ENCODE results near the gene GINS1.
"Not testable (repeated sequence)": the region's sequence is repeated elsewhere in the genome, so short reads cannot be mapped to it uniquely, and the experiment has no call there.

The GINS1 gene

DNA sequence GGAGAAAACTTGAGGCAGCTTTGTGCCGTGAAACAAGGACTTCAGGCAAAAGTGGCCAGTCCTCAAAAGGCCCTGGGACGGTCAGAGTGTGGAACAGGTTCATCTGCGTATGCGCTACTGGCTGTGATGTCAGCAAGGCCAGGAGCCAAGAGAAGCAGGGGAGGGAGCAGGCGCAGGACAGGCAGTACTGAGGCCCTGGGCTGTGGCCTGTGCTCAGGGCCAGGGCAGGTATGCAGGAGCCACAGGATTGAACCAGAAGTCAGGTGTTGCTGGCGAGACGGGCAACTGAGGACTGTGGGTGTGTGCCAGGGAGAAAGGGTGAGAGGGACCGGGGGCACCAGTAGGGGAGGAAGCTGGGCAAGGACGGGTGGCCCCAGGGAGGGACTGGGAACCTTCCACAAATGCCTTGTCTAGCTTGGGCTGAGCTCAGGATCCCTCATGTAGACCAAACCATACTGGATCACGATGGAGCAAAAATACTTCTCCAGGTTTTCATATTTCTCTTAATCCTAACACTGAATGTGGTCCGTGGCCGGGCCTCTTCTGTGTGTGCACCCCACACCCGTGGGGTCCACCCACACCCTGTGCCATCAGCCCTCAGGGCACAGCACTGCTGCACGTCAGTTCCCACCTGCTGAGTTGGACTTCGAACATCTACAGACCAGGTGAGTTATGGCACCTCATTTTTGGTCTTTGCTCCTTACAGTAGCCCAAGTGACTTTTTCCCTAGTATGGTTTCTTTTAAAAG, 46.9 kb downstream of the GINS1 start:
- no peak for DNase-seq (ENCODE audit: low read depth)

DNA sequence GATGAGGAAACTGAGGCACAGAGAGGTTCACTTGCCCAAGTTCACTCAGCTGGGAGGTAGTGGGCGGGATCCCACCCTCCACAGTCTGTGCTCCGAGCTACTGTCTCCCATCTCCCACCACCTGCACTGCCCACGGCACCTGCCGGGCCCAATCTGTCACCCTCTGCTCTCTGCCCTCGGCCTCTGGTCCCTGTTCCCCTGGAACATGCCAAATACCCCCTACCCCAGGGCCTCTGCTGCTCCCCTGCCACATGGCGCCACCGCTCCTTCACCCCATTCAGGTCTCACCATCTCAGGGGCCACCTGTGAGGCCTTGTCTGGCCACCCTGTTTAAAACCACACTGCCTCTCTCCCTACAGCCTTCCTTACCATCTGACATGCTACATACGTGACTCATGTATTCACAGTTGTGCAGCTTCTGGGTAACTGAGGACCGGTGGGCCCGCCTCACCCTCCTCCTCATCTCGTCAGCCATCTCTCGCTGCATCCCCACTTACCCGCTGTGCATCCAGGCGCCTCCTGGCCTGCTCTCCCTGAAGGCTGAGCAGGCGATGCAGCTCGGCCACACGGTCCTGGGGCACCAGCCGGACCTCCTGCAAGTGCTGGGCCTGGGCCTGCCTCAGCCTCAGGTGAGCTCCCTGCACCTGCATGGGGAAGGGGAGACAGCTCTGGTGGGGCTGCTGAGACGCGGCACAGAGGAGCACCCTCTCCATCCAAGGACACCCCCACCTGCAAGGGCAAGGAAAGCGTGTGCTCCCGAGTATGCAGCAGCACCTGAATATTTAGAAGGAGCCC, 50.6 kb downstream of the GINS1 start:
- DNase-seq (ENCODE audit: low read depth), result no peak

DNA sequence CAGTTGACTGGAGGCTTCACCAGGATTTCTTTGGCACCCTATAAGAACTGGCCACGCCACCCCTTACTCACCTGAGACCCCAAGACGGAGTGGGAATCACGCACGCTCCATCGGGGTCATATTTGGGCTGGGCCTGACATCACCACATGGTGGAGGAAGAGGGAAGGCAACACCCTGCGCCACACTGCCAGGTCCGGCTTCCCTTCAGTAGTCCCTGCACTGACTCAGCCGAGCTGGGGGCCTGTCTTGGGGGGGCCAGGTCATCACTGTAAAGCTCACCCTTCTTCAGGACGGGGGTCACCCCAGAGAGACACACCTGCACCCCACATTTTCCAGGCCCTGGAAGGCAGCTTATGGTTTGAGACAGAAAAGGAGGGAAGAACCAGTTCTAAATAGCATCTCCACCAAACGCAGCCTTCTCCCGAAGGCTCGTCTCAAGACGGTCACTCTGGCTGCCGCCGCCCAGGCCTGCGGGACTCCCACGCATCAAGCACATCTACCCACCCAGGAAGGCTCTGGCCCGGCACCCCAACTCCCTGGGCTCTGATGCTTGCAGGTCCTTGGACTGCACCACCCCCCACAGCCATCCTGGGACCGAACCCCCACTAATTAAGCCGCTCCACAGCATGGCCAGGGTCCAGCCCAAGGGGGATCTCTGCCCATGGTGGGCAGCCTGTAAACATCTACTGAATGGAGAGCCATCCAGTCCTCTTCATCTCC, 51.8 kb downstream of the GINS1 start:
- no peak for DNase-seq (ENCODE audit: low read depth)

DNA sequence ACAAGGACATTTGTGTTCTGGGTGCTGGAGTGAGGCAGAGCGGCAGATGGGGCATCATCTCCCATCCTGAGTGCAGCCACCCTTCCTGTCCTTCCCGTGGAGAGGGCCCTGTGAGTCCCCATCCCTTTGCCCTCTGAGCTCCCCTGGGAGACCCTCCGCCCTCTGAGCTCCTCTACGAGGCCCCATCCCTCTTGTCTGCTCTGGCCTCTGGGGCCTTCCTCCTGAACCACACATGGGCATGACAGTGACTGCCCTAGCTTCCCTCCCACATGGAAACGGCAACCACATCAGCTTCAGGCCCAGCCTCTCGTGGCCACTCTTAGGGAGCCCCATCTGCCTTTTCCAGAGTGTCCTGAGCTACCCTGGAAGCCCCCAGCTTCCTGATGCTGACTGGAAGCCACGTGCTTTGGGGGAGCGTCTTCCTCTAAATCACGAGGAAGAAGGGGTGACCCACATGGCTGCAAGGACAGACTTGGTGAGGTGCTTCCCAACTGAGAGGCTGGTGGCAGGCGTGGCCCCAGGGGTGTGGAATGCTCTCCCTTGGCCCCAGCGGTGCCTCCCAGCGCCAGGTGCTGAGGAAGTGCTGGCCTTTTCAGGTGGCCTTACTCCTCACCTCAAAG, 52.6 kb downstream of the GINS1 start:
- no peak for DNase-seq (ENCODE audit: low read depth)

- no peak for DNase-seq (ENCODE audit: low read depth)
Observed at GRCh38 chr20:25460566-25461280, 53.2 kb downstream of the GINS1 start.

DNA sequence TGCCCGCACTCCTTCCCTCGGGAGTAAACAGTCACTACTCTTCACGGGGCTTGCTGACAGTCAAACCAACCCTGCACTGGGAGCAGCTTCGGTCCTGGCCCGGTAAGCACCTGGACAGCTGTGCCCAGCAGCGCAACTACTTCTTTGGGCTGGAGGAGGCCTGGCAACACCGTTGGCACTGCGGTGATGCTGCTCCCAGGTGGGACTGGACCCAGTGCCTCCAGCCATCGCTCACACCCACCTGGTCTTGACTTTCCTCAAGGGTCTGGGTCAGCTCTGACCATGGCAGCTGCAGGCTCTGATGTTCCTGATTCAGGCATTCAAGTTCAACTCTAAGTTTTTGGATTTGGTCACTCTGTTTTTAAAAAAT, 53.8 kb downstream of the GINS1 start:
- no peak for DNase-seq (ENCODE audit: low read depth)

- DNase-seq (ENCODE audit: low read depth), result no peak
Observed at GRCh38 chr20:25461786-25462545, 54.5 kb downstream of the GINS1 start.

- no peak for DNase-seq (ENCODE audit: low read depth)
Observed at GRCh38 chr20:25464501-25465242, 57.2 kb downstream of the GINS1 start.

DNA sequence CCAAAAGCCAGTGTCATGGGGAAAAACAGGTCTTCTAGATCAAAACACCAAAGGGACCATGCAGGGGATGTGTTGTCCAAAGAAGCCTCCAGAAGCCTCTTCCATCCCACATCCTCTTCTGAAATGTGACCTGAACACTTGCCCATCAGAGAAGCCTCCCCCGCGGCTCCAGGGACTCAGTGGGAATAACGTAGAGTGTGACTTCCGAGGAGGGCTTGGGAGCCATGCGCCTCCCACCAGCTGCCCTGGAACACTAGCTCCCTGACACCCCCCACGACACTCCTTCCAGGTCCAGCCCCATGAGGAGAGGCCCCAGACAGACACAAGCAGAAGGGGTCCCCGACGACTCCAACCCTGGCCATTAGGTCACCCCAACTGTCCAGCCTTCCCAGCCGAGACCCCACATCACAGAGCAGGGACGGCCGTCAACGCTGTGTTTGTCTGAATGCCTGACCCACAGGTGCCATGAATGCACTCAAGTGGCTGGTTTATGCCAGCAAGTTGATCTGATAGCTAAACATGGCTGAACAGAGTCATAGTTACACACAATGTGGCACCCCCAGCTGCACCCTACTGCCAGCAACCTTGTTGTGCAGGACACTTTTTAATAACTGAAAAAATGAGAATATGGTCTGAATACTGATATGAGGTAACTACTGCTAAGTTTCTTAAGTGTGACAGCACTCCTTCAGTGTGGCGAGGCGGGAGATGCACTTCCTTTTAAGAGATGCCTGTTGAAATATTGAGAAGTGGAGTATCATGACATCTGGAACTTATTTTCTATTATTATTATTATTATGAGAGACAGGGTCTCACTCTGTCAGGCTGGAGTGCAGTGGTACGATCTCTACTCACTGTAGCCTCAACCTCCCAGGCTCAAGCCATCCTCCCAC, 58.0 kb downstream of the GINS1 start:
- DNase-seq (ENCODE audit: low read depth), result no peak

- no peak for DNase-seq (ENCODE audit: low read depth)
Observed at GRCh38 chr20:25466846-25467245, 59.4 kb downstream of the GINS1 start.

DNA sequence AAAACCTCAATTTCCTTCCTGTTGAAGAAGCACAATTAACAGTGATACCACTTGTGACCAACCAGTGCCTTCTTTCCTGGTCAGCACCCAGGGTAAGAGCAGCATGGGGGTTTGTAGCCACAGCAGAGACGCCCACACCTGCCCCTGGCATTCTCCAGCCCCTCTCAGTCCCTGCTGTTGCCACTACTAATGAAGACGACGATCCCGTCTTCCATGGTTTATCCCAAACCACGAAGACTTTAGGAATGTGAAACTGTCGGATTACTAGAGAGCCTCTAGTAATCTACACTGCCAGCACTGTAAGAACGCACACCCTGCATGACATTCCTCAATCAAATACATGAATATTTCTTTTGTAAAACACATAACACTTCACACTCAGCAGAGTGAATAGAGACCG, 60.0 kb downstream of the GINS1 start:
- no peak for DNase-seq (ENCODE audit: low read depth)

GRCh38 chr20:25468126-25469075, 60.9 kb downstream of the GINS1 start:
- DNase-seq (ENCODE audit: low read depth), result no peak

DNA sequence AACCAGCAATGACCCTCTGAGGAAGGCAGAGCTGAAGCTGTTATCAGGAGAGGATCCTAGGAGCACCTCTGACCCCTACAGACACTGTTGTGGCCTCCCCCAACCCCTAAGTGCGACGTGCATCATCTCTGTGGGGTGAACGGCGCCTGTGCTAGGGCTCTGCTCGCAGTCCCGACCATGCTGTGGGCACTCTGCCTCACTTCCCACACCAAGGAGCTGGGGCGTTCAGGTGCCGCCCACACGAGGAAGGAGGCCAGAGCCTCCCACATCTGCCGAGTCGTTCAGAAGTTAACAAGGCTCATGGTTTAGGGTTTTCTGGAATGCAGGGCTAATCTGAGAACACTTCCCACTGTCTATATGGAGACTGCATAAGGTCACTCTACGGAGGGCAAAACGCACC, 62.1 kb downstream of the GINS1 start:
- no peak for DNase-seq (ENCODE audit: low read depth)

DNA sequence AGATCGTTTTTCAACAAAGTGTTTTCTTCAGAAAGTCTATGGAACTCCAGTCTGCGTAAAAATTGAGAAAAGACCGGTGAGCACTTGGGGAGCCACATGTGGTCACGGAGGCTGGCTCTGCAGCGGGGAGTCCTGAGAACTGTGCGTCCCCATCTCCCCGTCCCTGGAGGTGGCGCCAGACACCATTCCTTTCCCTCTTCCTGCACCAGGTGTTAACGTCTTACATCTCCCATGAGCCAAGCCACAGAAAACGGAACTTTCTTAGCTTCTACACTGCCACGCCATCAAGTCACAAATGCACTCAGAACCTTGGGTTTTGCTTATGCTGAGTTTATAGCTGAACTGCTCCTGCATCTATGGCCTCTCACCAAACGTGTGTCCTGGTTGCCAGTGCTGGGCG, 62.6 kb downstream of the GINS1 start:
- DNase-seq (ENCODE audit: low read depth), result no peak

GRCh38 chr20:25471020-25471419, 63.5 kb downstream of the GINS1 start:
- no peak for DNase-seq (ENCODE audit: low read depth)

- not testable (repeated sequence) for DNase-seq (ENCODE audit: low read depth)
Observed at GRCh38 chr20:25473297-25473696, 65.8 kb downstream of the GINS1 start.

DNA sequence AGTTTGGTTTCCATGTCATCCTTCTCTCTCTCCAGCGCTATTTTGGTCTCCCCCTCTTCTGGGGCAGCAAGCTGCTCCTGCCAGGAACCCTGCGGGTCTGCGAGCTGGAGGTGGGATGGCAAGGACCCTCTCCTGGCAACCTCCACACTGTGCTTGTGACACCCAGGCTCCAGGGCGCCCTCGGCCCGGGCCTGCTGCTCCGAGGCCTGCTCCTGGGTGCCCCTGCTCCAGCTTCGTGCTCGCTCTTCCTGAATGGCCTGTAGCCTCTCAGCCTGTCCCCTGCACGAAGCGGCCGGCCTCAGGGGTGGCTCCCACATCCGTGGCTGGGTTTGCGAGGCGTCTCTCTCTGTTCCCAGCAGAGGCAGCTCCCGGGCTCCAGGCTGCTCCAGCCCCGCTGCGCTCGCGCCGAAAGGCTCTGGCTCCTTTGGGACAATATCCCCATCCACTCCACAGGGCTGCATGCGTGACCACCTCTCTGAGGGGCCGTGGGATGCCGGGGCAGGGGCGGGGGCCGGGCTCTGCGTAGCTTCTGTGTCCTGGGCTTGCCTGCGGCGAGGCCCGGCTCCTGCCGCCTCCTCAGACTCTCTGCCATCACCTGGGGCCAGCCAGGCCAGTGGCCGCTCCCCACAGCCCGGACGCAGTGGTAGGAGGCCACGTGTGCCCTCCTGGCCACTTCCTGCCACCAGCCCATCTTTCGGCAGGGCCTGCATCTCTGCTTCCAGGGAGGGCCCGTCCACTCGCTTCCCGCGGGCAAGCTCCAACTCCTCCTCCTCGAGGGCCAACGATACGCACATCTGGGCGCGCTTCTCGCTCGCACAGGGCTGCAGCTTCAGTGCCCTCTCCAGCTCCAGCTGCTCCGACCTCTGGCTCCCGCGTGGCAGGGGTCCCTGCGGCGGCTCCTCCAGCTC, 68.9 kb downstream of the GINS1 start:
- DNase-seq (ENCODE audit: low read depth), result no peak

Data from GM04504 (cell line).